Ascending aorta (tissue), 2 donors: ENCODE results near the gene DOCK2. TPM values are rescaled to one million over a fixed set of nuclear protein-coding genes. Genes with fewer than 3 reads are reported as not detected.

Source experiments
- DNase-seq, 2 donors: peaks; one replicate each; pipeline ENCODE4 v3.0.0-alpha.2; 2019; ENCODE audit warnings: low spot score in 2 of 2
- H3K27ac ChIP-seq, 2 donors: fragments of 200-600 bp; sonication (generic); one replicate each; pipeline ENCODE4 v1.5.1; 2016 to 2017; ENCODE audit warnings: mild to moderate bottlenecking in 1 of 2
- H3K27me3 ChIP-seq: fragments of 200-600 bp; sonication (generic); one replicate; pipeline ENCODE4 v1.5.1; 2017
- H3K36me3 ChIP-seq, 2 donors: fragments of 200-600 bp; sonication (generic); one replicate each; pipeline ENCODE4 v1.5.1; 2016
- H3K4me1 ChIP-seq, 2 donors: fragments of 200-600 bp; sonication (generic); one replicate each; pipeline ENCODE4 v1.5.1; 2016 to 2017; ENCODE audit warnings: mild to moderate bottlenecking in 1 of 2
- H3K4me3 ChIP-seq, 2 donors: fragments of 200-600 bp; sonication (generic); one replicate each; pipeline ENCODE4 v1.5.1; 2016 to 2017; ENCODE audit warnings: mild to moderate bottlenecking in 1 of 2
- H3K9me3 ChIP-seq, 2 donors: fragments of 200-600 bp; sonication (generic); one replicate each; pipeline ENCODE4 v1.5.1; 2016
- CTCF ChIP-seq, 3 experiments: fragments of 200-600 bp in 2 of 3; fragments of 450-650 bp in 1 of 3; sonication (generic) in 2 of 3; IDR thresholded peaks; one replicate each; pipeline ENCODE4 v1.5.1; 2016 to 2019; ENCODE audit warnings: antibody characterized with exemption in 3 of 3, mild to moderate bottlenecking in 1 of 3, moderate library complexity in 1 of 3
- intact Hi-C: fragments of 100-400 bp; cut with DNase I; formaldehyde crosslinking; loops from one replicate; pipeline ENCODE4 v1.15.1; 2023
- total RNA-seq: library from RNA; depleted of rRNA; stranded (reverse); fragments of >200 nt; gene quantifications from one replicate; pipeline ENCODE4 v1.1.0, GENCODE V29; 2016

Gene DOCK2
- total RNA-seq, 1 donor from 2014 or later, result 33.1 TPM

DNA sequence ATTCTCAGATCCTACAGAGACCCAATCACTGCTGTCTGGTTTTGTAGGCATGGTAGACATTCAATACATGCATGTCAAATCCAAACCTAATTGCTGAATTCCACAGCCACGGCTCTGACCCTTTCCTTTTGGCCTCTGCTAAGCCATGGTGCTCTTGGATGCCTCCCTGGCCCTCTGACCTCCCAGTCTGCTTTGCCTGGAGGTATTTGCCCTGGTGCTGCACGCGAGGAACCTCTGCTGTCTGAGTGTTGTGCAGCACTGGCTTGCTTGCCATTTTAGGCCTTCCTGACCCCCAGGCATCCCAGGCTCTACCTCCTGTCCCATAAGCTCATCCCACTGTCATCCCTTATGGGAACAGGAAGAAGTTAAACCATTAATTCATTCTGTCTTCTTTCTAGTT lies 60.9 kb downstream of the DOCK2 start:
- H3K4me3 ChIP-seq, result no peak overlapping the region
- no peaks in the 10 kb centered on the region for H3K4me1 ChIP-seq
- H3K27me3 ChIP-seq, result no peaks in the 10 kb centered on the region
- TF ChIP-seq CTCF (IDR thresholded peaks at IDR 0.05), result no peak
- H3K9me3 ChIP-seq, result no peaks in the 10 kb centered on the region
- peaks cover 0 to 2% of the 10 kb centered on the region in 2 donors for H3K36me3 ChIP-seq
- H3K27ac ChIP-seq, result no peak overlapping the region
- intact Hi-C loops, result no loop called here
- DNase-seq, result no peak

- Histone ChIP-seq H3K27ac (no peak overlapping the region), H3K9me3 (no peaks in the 10 kb centered on the region), H3K4me3 (no peak overlapping the region), H3K36me3 (peaks cover 0 to 2% of the 10 kb centered on the region in 2 donors), H3K4me1 (no peaks in the 10 kb centered on the region), H3K27me3 (no peaks in the 10 kb centered on the region)
- no peak for DNase-seq
- intact Hi-C loops, result no loop called here
- no peak for TF ChIP-seq CTCF (IDR thresholded peaks at IDR 0.05)
Observed at GRCh38 chr5:169700611-169701010, 63.5 kb downstream of the DOCK2 start.

DNA sequence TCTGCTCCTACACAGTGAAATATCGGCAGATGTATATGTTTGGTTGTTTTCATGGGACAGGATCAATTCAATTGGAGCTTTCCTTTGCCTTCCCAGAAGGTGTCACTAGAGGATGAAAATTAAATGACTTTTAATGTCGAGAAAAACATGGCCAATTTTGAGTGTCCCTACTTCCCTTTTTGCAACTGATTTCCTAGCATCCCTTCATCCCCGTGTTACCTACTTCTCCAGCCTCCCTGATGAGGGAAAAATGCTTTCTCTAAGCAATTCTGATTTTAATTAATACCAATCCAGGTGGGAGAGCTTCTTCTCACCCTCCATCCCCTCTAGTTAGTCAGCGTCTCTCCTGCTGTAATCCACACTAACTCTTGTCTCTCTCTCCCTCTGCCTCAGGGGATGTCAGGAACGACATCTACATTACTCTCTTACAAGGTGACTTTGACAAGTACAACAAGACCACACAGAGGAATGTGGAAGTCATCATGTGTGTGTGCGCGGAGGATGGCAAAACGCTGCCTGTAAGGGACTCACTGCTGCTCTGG lies 64.9 kb downstream of the DOCK2 start:
- no peak overlapping the region for H3K4me3 ChIP-seq
- intact Hi-C loops, result no loop called here
- no peaks in the 10 kb centered on the region for H3K9me3 ChIP-seq
- H3K4me1 ChIP-seq, result no peaks in the 10 kb centered on the region
- H3K27me3 ChIP-seq, result no peaks in the 10 kb centered on the region
- no peak for TF ChIP-seq CTCF (IDR thresholded peaks at IDR 0.05)
- H3K36me3 ChIP-seq, result peaks cover 0 to 2% of the 10 kb centered on the region in 2 donors
- H3K27ac ChIP-seq, result no peak overlapping the region
- no peak for DNase-seq

DNA sequence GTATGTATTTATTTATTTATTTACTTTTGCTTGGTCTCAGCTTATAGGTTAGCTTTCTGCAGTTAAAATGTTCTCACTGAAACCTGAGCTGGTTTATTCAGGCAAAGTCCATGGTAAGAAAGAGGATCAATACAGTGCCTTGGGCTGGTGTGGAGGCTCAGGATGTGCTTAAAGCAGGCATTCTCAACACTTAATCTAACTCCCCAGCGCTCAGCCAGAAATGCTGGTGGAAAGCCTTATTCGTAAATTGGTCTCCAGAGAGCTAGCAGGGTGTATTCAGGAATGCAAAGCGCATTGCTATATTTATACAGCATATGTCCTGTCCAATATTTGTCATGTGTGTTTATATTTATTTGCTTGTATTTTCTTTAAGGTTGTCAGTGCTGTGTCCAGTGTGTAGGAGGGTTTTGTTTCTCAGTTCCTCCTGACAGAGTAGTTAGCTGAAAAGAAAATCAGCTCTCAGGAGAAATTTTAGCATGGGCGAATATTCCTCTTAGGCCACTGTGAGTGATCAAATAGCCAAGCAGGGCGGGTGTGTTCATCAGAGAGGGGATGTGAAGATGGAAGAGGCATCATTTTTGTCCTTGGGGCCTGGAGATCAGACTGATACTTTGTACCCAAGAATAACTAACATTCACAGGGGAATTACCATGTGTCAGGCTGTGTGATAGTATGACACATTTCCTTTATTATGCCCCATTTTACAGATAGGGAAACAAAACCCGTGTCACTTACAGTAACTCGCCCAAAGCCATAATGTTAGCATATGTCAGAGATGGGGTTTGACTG lies 65.8 kb downstream of the DOCK2 start:
- Histone ChIP-seq H3K4me1 (no peaks in the 10 kb centered on the region), H3K36me3 (no peaks in the 10 kb centered on the region), H3K27me3 (no peaks in the 10 kb centered on the region), H3K27ac (no peak overlapping the region), H3K9me3 (no peaks in the 10 kb centered on the region), H3K4me3 (no peak overlapping the region)
- no peak for DNase-seq
- no peak for TF ChIP-seq CTCF (IDR thresholded peaks at IDR 0.05)
- intact Hi-C loops, result no loop called here

DNA sequence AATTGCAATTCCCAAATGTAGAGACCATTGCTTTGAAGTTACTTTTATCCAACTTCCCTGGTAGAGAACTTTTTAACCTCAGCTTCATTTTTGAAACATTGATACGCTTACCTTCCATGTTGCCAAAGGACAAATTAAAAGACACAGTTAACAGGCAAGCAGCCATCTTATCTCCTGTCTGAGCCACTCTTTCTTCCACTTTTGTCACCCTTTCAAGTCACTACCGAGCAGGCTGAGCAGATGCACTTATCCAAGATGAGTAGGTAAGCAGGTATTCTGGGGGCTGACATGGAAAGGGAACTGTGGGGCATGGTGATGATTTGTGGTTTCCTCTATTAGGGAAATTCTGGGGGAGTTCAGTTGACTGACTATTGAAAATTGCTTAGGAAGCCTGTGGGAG lies 66.7 kb downstream of the DOCK2 start:
- TF ChIP-seq CTCF (IDR thresholded peaks at IDR 0.05), result no peak
- intact Hi-C loops, result no loop called here
- no peak for DNase-seq
- Histone ChIP-seq H3K9me3 (no peaks in the 10 kb centered on the region), H3K27me3 (no peaks in the 10 kb centered on the region), H3K36me3 (no peaks in the 10 kb centered on the region), H3K4me1 (no peaks in the 10 kb centered on the region), H3K27ac (no peak overlapping the region), H3K4me3 (no peak overlapping the region)
